Neural cell (in vitro differentiated cells): ENCODE results near the gene ZNF662. TPM values are rescaled to one million over a fixed set of nuclear protein-coding genes. Genes with fewer than 3 reads are reported as not detected.

Experiments used
- H2AFZ ChIP-seq: fragments of 200-600, 300-800 bp; sonication (generic), shearing (Covaris generic); 2 replicates; pipeline ENCODE4 v1.6.0; 2014; ENCODE audit warnings: low read depth, mild to moderate bottlenecking, antibody characterized with exemption, low read length, moderate library complexity
- H3F3A ChIP-seq: fragments of 200-600 bp; shearing (Covaris generic); 2 replicates; pipeline ENCODE4 v1.6.1; 2016; ENCODE audit warnings: mild to moderate bottlenecking, moderate library complexity, mixed read lengths, antibody characterized with exemption, low read length; ENCODE audit not compliant: insufficient read depth, poor library complexity, severe bottlenecking
- H3K27ac ChIP-seq: fragments of 200-600, 300-800 bp; sonication (generic), shearing (Covaris generic); 2 replicates; pipeline ENCODE4 v1.5.1; 2014; ENCODE audit warnings: mild to moderate bottlenecking, low read length, moderate library complexity
- H3K27me3 ChIP-seq: fragments of 300-800, 200-600 bp; sonication (generic), shearing (Covaris generic); 2 replicates; pipeline ENCODE4 v1.6.0; 2014; ENCODE audit warnings: mild to moderate bottlenecking, low read depth, low read length, moderate library complexity; ENCODE audit not compliant: insufficient read depth
- H3K36me3 ChIP-seq: fragments of 300-800, 200-600 bp; sonication (generic), shearing (Covaris generic); 2 replicates; pipeline ENCODE4 v1.5.1; 2014; ENCODE audit warnings: mild to moderate bottlenecking, antibody characterized with exemption, low read length, moderate library complexity; ENCODE audit not compliant: insufficient read depth
- H3K4me2 ChIP-seq: fragments of 300-800, 200-600 bp; sonication (generic), shearing (Covaris generic); 2 replicates; pipeline ENCODE4 v1.6.0; 2014; ENCODE audit warnings: mild to moderate bottlenecking, low read length
- H3K4me3 ChIP-seq: fragments of 300-800, 200-600 bp; sonication (generic), shearing (Covaris generic); 2 replicates; pipeline ENCODE4 v1.5.1; 2014; ENCODE audit warnings: mild to moderate bottlenecking, low read length, moderate library complexity
- H3K79me2 ChIP-seq: fragments of 200-600 bp; shearing (Covaris generic); replicated peaks from 2 replicates; pipeline ENCODE4 v1.6.0; 2014; ENCODE audit warnings: mild to moderate bottlenecking, low read length, moderate library complexity; ENCODE audit not compliant: insufficient read depth
- H3K9ac ChIP-seq: fragments of 300-800, 200-600 bp; sonication (generic), shearing (Covaris generic); 2 replicates; pipeline ENCODE4 v1.6.1; 2016; ENCODE audit warnings: mild to moderate bottlenecking, low read length, mixed read lengths
- H3K9me2 ChIP-seq: fragments of 200-600 bp; shearing (Covaris generic); 2 replicates; pipeline ENCODE4 v1.6.1; 2016; ENCODE audit warnings: mild to moderate bottlenecking, low read length, mixed read lengths; ENCODE audit not compliant: insufficient read depth
- H3K9me3 ChIP-seq: fragments of 200-600, 300-800 bp; sonication (generic), shearing (Covaris generic); 2 replicates; pipeline ENCODE4 v1.6.1; 2016; ENCODE audit warnings: mild to moderate bottlenecking, mixed run types, low read length, moderate library complexity, mixed read lengths
- H4K20me1 ChIP-seq: fragments of 200-600 bp; shearing (Covaris generic); 2 replicates; pipeline ENCODE4 v1.6.1; 2016; ENCODE audit warnings: mild to moderate bottlenecking, mixed run types; ENCODE audit not compliant: insufficient read depth
- CTCF ChIP-seq: fragments of 450-650 bp; IDR thresholded peaks from 2 replicates; pipeline ENCODE4 v1.5.1; 2014; ENCODE audit warnings: antibody characterized with exemption, mild to moderate bottlenecking, moderate library complexity; ENCODE audit not compliant: poor library complexity, severe bottlenecking
- EP300 ChIP-seq: fragments of 450-650 bp; conservative IDR thresholded peaks from 2 replicates; pipeline ENCODE4 v1.6.1; 2014; ENCODE audit warnings: antibody characterized with exemption, mild to moderate bottlenecking, moderate library complexity; ENCODE audit not compliant: poor library complexity, severe bottlenecking
- EZH2 ChIP-seq: fragments of 200-600, 300-800 bp; shearing (Covaris generic), sonication (generic); IDR thresholded peaks from 2 replicates; pipeline ENCODE4 v1.6.1; 2014; ENCODE audit warnings: antibody characterized with exemption, low read length, borderline replicate concordance, mild to moderate bottlenecking; ENCODE audit not compliant: insufficient read depth, poor library complexity, severe bottlenecking
- MXI1 ChIP-seq: fragments of 450-650 bp; conservative IDR thresholded peaks from 2 replicates; pipeline ENCODE4 v1.6.1; 2014; ENCODE audit warnings: antibody characterized with exemption, mild to moderate bottlenecking; ENCODE audit not compliant: poor library complexity, severe bottlenecking
- POLR2AphosphoS5 ChIP-seq: IDR thresholded peaks from 2 replicates; pipeline ENCODE4 v1.6.1; 2012
- RAD21 ChIP-seq: fragments of 450-650 bp; conservative IDR thresholded peaks from 2 replicates; pipeline ENCODE4 v1.6.1; 2014; ENCODE audit warnings: antibody characterized with exemption, mild to moderate bottlenecking, moderate library complexity
- SMC3 ChIP-seq: fragments of 450-650 bp; conservative IDR thresholded peaks from 2 replicates; pipeline ENCODE4 v1.6.1; 2014; ENCODE audit warnings: antibody characterized with exemption, mild to moderate bottlenecking, moderate library complexity; ENCODE audit not compliant: poor library complexity
- TAF1 ChIP-seq: IDR thresholded peaks from 2 replicates; pipeline ENCODE4 v1.6.1; 2012; ENCODE audit warnings: low read depth
- polyA plus RNA-seq: library from polyadenylated mRNA; depleted of rRNA; stranded (reverse); fragments of >200 nt; gene quantifications from 2 replicates; pipeline ENCODE4 v1.2.3, GENCODE V29; 2014
- TF ChIP-seq, protein P1 (sequence below): IDR thresholded peaks from 2 replicates; pipeline ENCODE4 v1.6.1; 2012; ENCODE audit warnings: borderline replicate concordance

The ZNF662 gene
- polyA plus RNA-seq, 1 donor from 2014 or later, result not detected

- Histone ChIP-seq H2AFZ (no peak overlapping the region), H3K27ac (no peak overlapping the region), H3K4me3 (no peak overlapping the region), H3K9me2 (no peaks in the 10 kb centered on the region), H3K9me3 (no peaks in the 10 kb centered on the region), H3K4me2 (no peak overlapping the region), H3K27me3 (no peaks in the 10 kb centered on the region), H3K79me2 (no peaks in the 10 kb centered on the region), H3K36me3 (no peaks in the 10 kb centered on the region), H3F3A (no peaks in the 10 kb centered on the region), H3K9ac (no peak overlapping the region), H4K20me1 (no peaks in the 10 kb centered on the region)
- TF ChIP-seq, protein P1, sequence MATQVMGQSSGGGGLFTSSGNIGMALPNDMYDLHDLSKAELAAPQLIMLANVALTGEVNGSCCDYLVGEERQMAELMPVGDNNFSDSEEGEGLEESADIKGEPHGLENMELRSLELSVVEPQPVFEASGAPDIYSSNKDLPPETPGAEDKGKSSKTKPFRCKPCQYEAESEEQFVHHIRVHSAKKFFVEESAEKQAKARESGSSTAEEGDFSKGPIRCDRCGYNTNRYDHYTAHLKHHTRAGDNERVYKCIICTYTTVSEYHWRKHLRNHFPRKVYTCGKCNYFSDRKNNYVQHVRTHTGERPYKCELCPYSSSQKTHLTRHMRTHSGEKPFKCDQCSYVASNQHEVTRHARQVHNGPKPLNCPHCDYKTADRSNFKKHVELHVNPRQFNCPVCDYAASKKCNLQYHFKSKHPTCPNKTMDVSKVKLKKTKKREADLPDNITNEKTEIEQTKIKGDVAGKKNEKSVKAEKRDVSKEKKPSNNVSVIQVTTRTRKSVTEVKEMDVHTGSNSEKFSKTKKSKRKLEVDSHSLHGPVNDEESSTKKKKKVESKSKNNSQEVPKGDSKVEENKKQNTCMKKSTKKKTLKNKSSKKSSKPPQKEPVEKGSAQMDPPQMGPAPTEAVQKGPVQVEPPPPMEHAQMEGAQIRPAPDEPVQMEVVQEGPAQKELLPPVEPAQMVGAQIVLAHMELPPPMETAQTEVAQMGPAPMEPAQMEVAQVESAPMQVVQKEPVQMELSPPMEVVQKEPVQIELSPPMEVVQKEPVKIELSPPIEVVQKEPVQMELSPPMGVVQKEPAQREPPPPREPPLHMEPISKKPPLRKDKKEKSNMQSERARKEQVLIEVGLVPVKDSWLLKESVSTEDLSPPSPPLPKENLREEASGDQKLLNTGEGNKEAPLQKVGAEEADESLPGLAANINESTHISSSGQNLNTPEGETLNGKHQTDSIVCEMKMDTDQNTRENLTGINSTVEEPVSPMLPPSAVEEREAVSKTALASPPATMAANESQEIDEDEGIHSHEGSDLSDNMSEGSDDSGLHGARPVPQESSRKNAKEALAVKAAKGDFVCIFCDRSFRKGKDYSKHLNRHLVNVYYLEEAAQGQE, result no peak
Observed at GRCh38 chr3:42902257-42902656, 3.7 kb upstream of the ZNF662 start.

DNA sequence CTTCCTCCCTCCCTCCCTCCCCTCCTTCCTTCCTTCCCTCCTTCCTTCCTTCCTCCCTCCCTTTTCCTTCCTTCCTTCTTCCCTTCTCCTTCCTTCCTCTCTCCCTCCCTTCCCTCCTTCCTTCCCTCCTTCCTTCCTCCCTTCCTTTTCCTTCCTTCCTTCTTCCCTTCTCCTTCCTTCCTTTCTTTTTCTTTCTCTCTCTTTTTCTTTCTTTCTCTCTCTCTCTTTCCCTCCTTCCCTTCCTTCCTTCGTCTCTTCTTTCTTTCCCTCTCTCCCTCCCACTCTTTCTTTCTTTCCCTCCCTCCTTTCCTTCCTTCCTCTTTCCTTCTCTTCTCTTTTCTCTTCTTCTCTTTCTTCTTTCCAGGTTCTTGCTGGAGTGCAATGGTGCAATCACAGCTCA lies 1.9 kb upstream of the ZNF662 start:
- no peaks in the 10 kb centered on the region for H3K36me3 ChIP-seq
- H2AFZ ChIP-seq, result no peak overlapping the region
- no peak overlapping the region for H3K4me2 ChIP-seq
- no peaks in the 10 kb centered on the region for H3F3A ChIP-seq
- TF ChIP-seq RAD21 (no peak), POLR2AphosphoS5 (no peak), EP300 (no peak)
- no peaks in the 10 kb centered on the region for H3K9me2 ChIP-seq
- no peaks in the 10 kb centered on the region for H4K20me1 ChIP-seq
- no peaks in the 10 kb centered on the region for H3K27me3 ChIP-seq
- H3K9me3 ChIP-seq, result no peaks in the 10 kb centered on the region
- H3K4me3 ChIP-seq, result no peak overlapping the region
- no peaks in the 10 kb centered on the region for H3K79me2 ChIP-seq
- no peak overlapping the region for H3K27ac ChIP-seq
- H3K9ac ChIP-seq, result no peak overlapping the region

DNA sequence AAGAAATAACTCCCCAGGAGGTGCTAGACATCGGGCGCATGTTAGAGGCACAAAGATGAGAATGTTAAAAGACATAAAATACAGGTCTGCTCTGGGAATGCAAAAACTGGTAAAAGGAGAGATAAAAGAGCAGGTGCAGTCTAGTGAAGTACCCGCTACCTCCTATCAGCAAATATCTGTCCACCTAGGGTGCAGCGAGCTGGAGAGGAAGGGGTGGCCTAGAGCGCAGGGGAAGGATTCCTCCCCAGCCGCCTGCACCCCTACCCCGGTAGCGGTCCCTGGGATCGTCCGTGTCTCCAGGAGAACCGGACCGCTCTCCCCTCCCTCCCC lies 237 bp upstream of the ZNF662 start:
- H4K20me1 ChIP-seq, result no peaks in the 10 kb centered on the region
- H3K4me2 ChIP-seq, result no peak overlapping the region
- H3K36me3 ChIP-seq, result no peaks in the 10 kb centered on the region
- no peaks in the 10 kb centered on the region for H3F3A ChIP-seq
- H3K79me2 ChIP-seq, result no peaks in the 10 kb centered on the region
- TF ChIP-seq POLR2AphosphoS5, result no peak
- TF ChIP-seq TAF1, result no peak
- no peak for TF ChIP-seq SMC3
- no peak for TF ChIP-seq EZH2
- H3K27ac ChIP-seq, result no peak overlapping the region
- H3K9ac ChIP-seq, result no peak overlapping the region
- H3K9me3 ChIP-seq, result no peaks in the 10 kb centered on the region
- no peaks in the 10 kb centered on the region for H3K27me3 ChIP-seq
- no peaks in the 10 kb centered on the region for H3K9me2 ChIP-seq
- H3K4me3 ChIP-seq, result no peak overlapping the region
- no peak overlapping the region for H2AFZ ChIP-seq

DNA sequence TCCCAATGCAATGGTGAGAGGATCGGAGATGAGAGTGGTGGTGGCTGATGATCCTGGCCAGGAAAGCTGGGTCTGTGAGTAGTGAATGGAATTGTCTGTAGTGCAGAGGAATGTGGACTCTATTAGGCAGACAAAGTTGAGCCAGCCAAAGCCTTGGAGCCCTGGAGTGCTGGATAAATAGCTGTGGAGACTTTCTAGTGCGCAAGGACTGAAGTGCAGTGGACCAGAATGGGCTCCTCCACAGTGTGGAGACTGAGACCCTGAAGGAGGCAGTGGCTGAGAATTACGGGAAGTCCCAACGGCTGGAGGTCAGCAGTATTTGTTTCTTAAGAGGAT lies 874 bp downstream of the ZNF662 start:
- no peak overlapping the region for H2AFZ ChIP-seq
- H3K79me2 ChIP-seq, result no peaks in the 10 kb centered on the region
- no peak for TF ChIP-seq MXI1
- TF ChIP-seq EP300, result no peak
- TF ChIP-seq, protein P1, result no peak
- TF ChIP-seq EZH2, result no peak
- TF ChIP-seq RAD21, result no peak
- no peak for TF ChIP-seq SMC3
- no peak for TF ChIP-seq CTCF
- TF ChIP-seq POLR2AphosphoS5, result no peak
- no peak for TF ChIP-seq TAF1
- no peak overlapping the region for H3K9ac ChIP-seq
- H3K27ac ChIP-seq, result no peak overlapping the region
- H3K27me3 ChIP-seq, result no peaks in the 10 kb centered on the region
- no peaks in the 10 kb centered on the region for H4K20me1 ChIP-seq
- no peaks in the 10 kb centered on the region for H3K9me2 ChIP-seq
- no peaks in the 10 kb centered on the region for H3K9me3 ChIP-seq
- H3F3A ChIP-seq, result no peaks in the 10 kb centered on the region
- H3K4me2 ChIP-seq, result no peak overlapping the region
- no peak overlapping the region for H3K4me3 ChIP-seq
- no peaks in the 10 kb centered on the region for H3K36me3 ChIP-seq
